Bronchus fibroblast of lung (primary cell): Measurements from ENCODE around the gene SDF4. TPM values are rescaled to one million over a fixed set of nuclear protein-coding genes. Genes with fewer than 3 reads are reported as not detected.

Experiments
- total RNA-seq: library from RNA; depleted of rRNA; stranded (reverse); fragments of >200 nt; gene quantifications from 2 replicates; pipeline ENCODE4 v1.2.3, GENCODE V29; 2015

The SDF4 gene, protein sequence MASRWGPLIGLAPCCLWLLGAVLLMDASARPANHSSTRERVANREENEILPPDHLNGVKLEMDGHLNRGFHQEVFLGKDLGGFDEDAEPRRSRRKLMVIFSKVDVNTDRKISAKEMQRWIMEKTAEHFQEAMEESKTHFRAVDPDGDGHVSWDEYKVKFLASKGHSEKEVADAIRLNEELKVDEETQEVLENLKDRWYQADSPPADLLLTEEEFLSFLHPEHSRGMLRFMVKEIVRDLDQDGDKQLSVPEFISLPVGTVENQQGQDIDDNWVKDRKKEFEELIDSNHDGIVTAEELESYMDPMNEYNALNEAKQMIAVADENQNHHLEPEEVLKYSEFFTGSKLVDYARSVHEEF
- total RNA-seq: 125 and 128 TPM in 2 replicates

DNA sequence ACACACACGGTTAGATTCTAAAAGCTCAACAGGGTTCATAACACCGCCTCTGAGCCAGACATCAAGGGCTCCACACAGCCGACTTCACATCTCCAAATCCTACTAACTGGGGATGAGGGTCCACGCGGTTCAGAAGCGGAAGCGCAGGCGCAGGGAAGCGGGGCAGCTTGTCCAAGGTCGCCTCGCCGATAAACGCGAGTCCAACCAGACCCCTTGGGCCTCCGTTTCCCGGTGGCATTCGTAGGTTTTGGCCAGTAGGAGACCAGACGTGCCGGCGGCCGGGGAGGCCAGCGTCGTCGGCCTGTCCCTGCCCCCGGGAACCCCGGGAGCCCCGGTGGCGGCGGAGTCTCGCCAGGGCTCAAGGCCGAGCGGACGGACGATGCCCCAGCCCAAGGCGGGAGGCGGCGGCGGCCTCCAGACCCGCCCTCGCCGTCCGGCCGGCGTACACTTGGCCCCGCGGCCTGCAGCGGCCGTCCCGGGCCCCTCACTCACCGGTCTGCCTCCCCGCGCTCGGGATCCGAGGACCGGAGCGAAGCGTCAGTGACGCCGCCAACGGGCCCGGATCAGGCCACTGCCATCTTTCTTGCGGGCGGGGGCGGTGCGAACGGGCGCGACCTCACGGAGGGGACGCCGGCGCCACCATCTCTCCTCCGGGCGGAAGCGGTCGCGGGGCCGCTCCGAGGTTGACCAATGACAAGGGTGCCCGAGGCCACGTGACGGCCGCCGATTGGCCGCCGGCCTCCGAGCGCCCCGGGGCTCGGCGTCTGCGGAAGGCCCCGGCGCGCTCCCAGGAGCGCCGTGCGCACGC is at the start of gene SDF4:
TSS of gene SDF4 (minus strand) at position 602 of the 808 bp plus-strand sequence. CDS start 3,229 bp downstream, outside the sequence.

DNA sequence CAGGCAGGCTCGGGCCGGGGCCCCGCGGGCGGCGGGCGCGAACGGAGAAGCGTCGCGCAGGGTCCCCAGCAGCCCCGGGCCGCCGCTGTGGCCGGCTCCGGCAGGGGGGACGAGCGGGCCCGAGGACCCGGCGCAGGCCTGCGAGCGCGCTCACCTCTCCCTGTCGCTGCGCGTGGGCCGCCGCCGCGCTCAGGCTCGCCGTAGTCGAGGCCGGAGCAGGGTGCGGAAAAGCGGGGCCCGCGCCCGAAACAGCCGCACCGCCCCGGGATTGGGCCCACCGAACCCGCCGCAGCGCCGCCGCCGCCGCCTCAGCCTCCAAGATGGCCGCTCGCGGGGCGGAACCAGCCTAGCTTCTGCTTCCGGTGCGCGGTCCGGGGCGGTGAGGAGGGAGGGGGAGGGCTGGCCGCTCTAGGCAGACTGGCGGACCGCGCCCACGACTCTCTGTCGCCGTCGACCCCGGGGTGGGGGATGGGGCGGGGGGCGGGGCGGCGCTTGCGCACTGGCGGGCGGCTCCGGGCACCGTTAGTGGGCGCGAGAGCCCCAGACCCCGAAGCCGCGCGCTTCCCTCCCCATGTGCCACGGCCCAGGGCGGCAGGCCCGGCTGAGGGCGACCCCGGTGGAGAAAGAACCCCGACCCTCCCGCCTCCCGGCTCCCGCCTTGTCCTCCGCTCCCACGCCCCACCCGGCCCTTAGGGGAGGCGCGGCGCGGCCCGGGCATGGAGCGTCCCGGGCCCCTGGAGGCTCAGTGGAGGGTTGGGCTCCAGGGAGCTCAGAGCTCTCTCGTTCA is 41.9 kb upstream of the SDF4 start, which contains the start of gene UBE2J2:
TSS of gene UBE2J2 (minus strand) at position 343 of the 787 bp plus-strand sequence. CDS start 5,862 bp downstream, outside the sequence.

DNA sequence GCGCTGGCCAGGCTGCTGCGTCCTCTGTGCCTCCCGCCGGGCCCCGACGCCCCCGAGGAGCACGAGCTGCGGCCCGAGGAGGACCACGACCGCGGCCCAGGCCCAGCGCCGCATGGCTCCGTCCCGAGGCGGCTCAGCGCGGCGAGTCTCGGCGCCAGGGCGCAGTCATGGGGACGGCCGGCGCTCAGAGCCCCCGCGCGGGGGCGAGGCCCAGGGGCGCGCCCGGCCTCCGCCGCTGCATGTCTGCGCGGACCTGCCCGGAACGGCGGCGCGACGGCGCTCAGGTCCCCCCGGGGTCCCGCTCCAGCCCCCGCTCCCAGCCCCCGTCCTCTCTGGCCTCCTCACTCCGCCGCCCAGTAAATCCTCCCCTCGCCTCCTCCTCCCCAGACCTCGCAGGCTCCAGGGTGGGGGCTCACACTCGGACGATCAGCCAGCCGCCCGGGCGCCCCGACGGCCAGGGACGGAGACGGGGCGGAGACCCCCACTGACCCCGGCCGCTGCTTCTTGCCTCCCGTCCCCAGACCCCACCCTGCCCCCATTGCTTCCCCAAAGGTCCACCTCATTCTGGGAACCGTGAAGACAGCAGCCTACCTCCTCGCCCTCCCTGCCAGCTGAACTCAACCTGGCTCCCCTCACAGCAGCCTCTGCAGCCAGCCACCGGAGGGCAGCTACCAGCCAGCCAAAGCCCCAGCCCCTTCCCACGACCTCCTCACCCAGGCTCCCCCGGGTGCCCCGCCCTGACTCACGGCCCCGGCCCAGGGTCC is 15.0 kb upstream of the SDF4 start, which contains the start of gene C1QTNF12:
TSS of gene C1QTNF12 (minus strand) at position 146 of the 764 bp plus-strand sequence. CDS start at position 114, 32 bp downstream.

DNA sequence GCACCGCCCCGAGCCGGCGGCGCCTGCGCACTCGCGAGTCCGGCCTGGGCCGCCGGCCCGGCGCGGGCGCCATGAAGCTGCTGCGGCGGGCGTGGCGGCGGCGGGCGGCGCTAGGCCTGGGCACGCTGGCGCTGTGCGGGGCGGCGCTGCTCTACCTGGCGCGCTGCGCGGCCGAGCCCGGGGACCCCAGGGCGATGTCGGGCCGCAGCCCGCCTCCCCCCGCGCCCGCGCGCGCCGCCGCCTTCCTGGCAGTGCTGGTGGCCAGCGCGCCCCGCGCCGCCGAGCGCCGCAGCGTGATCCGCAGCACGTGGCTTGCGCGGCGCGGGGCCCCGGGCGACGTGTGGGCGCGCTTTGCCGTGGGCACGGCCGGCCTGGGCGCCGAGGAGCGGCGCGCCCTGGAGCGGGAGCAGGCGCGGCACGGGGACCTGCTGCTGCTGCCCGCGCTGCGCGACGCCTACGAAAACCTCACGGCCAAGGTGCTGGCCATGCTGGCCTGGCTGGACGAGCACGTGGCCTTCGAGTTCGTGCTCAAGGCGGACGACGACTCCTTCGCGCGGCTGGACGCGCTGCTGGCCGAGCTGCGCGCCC is 501 bp upstream of the SDF4 start, which contains the start of gene B3GALT6:
TSS of gene B3GALT6 (plus strand) at position 30 of the 588 bp plus-strand sequence. CDS start at position 72, 42 bp downstream.

DNA sequence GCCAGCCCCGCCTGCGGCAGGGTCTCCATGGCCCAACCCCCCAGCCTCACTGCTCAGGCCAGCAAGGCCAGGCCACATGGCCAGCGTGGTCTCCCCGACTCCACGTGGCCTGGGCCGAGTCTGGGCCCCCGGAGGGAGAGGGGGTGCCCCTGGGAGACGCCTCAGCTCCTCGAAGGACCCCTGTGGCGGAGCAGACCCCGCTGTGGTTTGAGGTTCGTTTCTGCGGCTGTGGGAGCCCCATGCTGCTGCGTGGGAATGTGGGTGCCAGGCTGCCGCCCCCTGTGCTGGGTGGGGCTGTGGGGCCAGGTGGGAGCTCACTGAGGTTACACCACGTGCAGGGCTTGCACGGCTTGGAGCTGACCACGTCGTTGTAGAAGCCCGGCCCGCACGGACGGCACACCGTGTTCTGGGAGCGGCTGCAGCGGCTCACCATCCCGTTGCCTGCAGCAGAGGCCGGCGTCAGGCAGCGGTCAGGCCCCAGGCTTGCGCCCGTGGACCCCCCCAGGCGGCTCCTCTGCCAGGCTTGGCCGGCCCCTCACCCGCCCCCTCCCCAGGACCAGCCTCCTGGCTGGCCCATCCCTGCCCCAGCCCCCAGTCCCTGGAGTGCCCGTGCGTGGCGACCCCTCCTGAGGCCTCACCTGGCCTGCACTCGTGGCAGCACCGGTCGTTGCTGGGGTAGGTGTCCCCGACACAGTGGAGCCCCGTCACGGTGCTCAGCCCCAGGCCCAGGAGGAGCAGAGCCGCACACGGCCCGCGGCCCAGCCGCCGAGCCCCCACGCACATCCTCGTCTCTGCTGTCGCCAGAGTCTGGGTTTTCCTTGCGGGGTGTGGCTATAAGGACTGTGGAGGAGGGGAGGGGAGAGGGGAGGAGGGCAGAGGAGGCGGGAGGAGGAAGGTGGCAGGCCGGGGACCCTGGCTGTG is 18.2 kb downstream of the SDF4 start, which contains the start of gene TNFRSF4:
TSS of gene TNFRSF4 (minus strand) at position 809 of the 921 bp plus-strand sequence. CDS start at position 783, 26 bp downstream.

DNA sequence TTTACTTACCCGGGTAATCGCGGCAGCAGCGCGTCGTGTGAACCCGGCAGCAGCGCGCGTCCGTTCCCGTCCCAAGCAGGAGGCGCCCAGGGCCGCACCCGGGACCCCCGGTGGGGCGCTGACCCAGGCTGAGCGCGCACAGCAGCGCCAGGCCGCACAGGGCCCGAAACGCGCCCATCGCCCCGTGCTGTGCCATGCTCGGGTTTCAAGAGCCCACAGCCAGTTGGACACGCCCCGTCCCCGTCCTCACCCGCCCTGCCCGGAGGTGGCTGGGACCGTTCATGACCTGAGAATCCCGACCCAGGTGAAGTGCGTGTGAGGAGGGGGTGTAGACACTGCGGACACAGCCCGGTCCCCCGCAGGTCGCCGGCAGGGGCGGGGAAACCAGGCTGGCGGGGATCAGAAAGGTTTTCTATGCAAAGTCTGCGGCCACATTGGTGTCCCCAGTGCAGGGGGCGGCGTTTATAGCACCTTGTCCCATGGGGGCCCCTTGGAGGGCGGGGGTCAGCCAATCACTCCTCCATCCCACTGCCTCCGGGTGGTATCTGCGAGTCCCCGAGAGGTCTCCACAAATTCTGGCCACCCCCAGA is 25.3 kb downstream of the SDF4 start, which contains the start of gene TNFRSF18:
TSS of gene TNFRSF18 (minus strand) at position 217 of the 590 bp plus-strand sequence. CDS start at position 196, 21 bp downstream.

DNA sequence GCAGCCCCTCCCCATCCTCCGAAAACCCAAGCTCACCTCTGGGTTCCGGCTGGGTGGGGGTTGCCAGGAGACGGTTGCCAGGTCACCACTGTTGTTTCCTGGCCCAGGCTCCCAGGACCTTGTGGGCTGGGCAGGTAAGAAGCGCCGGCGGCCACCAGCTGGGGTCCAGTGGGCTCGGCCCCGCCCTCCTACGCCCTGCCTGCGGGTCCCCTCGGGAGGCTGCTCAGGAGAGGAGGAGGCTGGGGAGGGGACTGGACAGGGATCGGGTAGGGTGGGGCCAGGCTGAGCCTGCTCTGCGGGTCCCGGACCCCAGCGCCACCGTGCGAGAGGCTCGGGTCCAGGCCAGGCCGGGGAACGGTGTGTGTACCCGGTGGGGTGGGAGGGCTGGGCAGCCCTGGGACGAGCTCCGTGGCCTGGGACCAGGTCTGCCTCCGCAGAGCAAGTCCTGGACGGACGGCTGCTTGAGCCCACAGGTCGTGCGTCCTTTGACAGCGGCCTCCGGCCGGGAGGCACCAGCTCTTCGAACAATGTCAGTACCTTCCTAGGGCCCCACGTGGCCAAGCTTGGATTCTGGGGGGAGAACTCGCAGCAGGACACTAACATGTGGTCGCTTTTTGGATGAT is 57.9 kb downstream of the SDF4 start, which contains the start of gene TTLL10:
TSS of gene TTLL10 (plus strand) at position 88 of the 623 bp plus-strand sequence. CDS start 5,336 bp downstream, outside the sequence.

Other genes with a start within 250 kb of the SDF4 start
- gene PERM1, start 249.9 kb downstream of the SDF4 start, total RNA-seq: not detected in 2 replicates
- gene HES4, start 231.9 kb downstream of the SDF4 start, total RNA-seq: 4.3 and 5.5 TPM in 2 replicates
- gene ISG15, start 218.5 kb downstream of the SDF4 start, total RNA-seq: 45.9 and 55.6 TPM in 2 replicates
- gene AGRN, start 211.9 kb downstream of the SDF4 start, total RNA-seq: 36.4 and 39.3 TPM in 2 replicates
- not detected in 2 replicates for gene RNF223, start 157.7 kb downstream of the SDF4 start, total RNA-seq
- gene C1orf159, start 115.9 kb downstream of the SDF4 start, total RNA-seq: 13.8 and 14.7 TPM in 2 replicates
- not detected in 2 replicates for gene TTLL10, start 58.1 kb downstream of the SDF4 start, total RNA-seq
- gene TNFRSF18, start 25.4 kb downstream of the SDF4 start, total RNA-seq: 0.34 TPM in 1 of 2 replicates, not detected in the other
- 0.17 and 0.30 TPM in 2 replicates for gene TNFRSF4, start 17.8 kb downstream of the SDF4 start, total RNA-seq
- 23.2 and 25.7 TPM in 2 replicates for gene B3GALT6, start 236 bp upstream of the SDF4 start, total RNA-seq
- gene C1QTNF12, start 14.7 kb upstream of the SDF4 start, total RNA-seq: 0.17 and 0.59 TPM in 2 replicates
- 45.9 and 61.7 TPM in 2 replicates for gene UBE2J2, start 41.9 kb upstream of the SDF4 start, total RNA-seq
- 0.30 and 1.2 TPM in 2 replicates for gene SCNN1D, start 48.4 kb upstream of the SDF4 start, total RNA-seq
- gene ACAP3, start 75.9 kb upstream of the SDF4 start, total RNA-seq: 27.6 and 28.9 TPM in 2 replicates
- gene PUSL1, start 76.6 kb upstream of the SDF4 start, total RNA-seq: 32.4 and 42.2 TPM in 2 replicates
- gene INTS11, start 92.7 kb upstream of the SDF4 start, total RNA-seq: 112 and 113 TPM in 2 replicates
- gene CPTP, start 92.8 kb upstream of the SDF4 start, total RNA-seq: 26.0 and 29.1 TPM in 2 replicates
- gene TAS1R3, start 99.3 kb upstream of the SDF4 start, total RNA-seq: under 0.01 TPM in 2 replicates
- 60.1 and 71.6 TPM in 2 replicates for gene DVL1, start 117.4 kb upstream of the SDF4 start, total RNA-seq
- 382 and 409 TPM in 2 replicates for gene MXRA8, start 126.6 kb upstream of the SDF4 start, total RNA-seq
- 193 and 196 TPM in 2 replicates for gene AURKAIP1, start 143.2 kb upstream of the SDF4 start, total RNA-seq
- gene CCNL2, start 167.3 kb upstream of the SDF4 start, total RNA-seq: 53.2 and 54.5 TPM in 2 replicates
- 153 and 190 TPM in 2 replicates for gene MRPL20, start 175.3 kb upstream of the SDF4 start, total RNA-seq
- 0.45 and 0.50 TPM in 2 replicates for gene ANKRD65, start 189.3 kb upstream of the SDF4 start, total RNA-seq
- gene VWA1, start 203.7 kb upstream of the SDF4 start, total RNA-seq: 7.1 and 7.9 TPM in 2 replicates
- under 0.01 TPM in 1 of 2 replicates, not detected in the other for gene ATAD3C, start 217.7 kb upstream of the SDF4 start, total RNA-seq
- 25.1 and 26.3 TPM in 2 replicates for gene ATAD3B, start 239.8 kb upstream of the SDF4 start, total RNA-seq